M059J (cell line): ENCODE measurements around the gene SIK2. TPM values are rescaled to one million over a fixed set of nuclear protein-coding genes. Genes with fewer than 3 reads are reported as not detected.
A peak's percentile ranks its signal among the peaks of the same experiment; 100 is the strongest.

Experiments
- DNase-seq: peaks from one replicate; pipeline ENCODE4 v3.0.0-alpha.2; 2012; ENCODE audit warnings: low read depth
- total RNA-seq: library from RNA; depleted of rRNA; stranded (reverse); fragments of >200 nt; shearing (Covaris generic); gene quantifications from 2 replicates; pipeline ENCODE4 v1.2.3, GENCODE V29; 2014

The SIK2 gene
- total RNA-seq, 1 experiment from 2014 or later: 19.4 TPM

GRCh38 chr11:111729831-111730311 lies 127.6 kb downstream of the SIK2 start:
- no peak for DNase-seq

GRCh38 chr11:111730871-111731591 lies 128.8 kb downstream of the SIK2 start:
- peak; percentile 33 for DNase-seq

GRCh38 chr11:111731821-111732220 lies 129.6 kb downstream of the SIK2 start:
- no peak for DNase-seq

- DNase-seq: peak; percentile 78
These were observed 130.8 kb downstream of the SIK2 start for GRCh38 chr11:111733016-111733415.

GRCh38 chr11:111733611-111734088 lies 131.4 kb downstream of the SIK2 start:
- DNase-seq: peak; percentile 13

GRCh38 chr11:111734101-111734953 lies 132.1 kb downstream of the SIK2 start:
- peak; percentile 25 for DNase-seq

GRCh38 chr11:111734954-111735261 lies 132.7 kb downstream of the SIK2 start:
- no peak for DNase-seq

GRCh38 chr11:111735262-111736116 lies 133.2 kb downstream of the SIK2 start:
- DNase-seq: peak; percentile 100

GRCh38 chr11:111736181-111736590 lies 133.9 kb downstream of the SIK2 start:
- DNase-seq: peak; percentile 77

- peak; percentile 43 for DNase-seq
These were observed 134.6 kb downstream of the SIK2 start for GRCh38 chr11:111736621-111737443.

GRCh38 chr11:111737444-111738210 lies 135.4 kb downstream of the SIK2 start:
- no peak for DNase-seq

- DNase-seq: no peak
These were observed 137.1 kb downstream of the SIK2 start for GRCh38 chr11:111739299-111739698.

GRCh38 chr11:111741751-111742150 lies 139.5 kb downstream of the SIK2 start:
- DNase-seq: no peak

GRCh38 chr11:111743700-111744099 lies 141.5 kb downstream of the SIK2 start:
- no peak for DNase-seq

GRCh38 chr11:111745719-111746504 lies 143.7 kb downstream of the SIK2 start:
- DNase-seq: peak; percentile 76

- no peak for DNase-seq
These were observed 146.0 kb downstream of the SIK2 start for GRCh38 chr11:111748035-111748804.

- no peak for DNase-seq
These were observed 147.4 kb downstream of the SIK2 start for GRCh38 chr11:111749646-111750045.

GRCh38 chr11:111756097-111756496 lies 153.8 kb downstream of the SIK2 start:
- no peak for DNase-seq

- DNase-seq: no peak
These were observed 157.1 kb downstream of the SIK2 start for GRCh38 chr11:111759376-111759775.
